A673 (cell line): Measurements from ENCODE around the gene GRIN2A. TPM values are rescaled to one million over a fixed set of nuclear protein-coding genes. Genes with fewer than 3 reads are reported as not detected.

Source experiments
- BruUV-seq: library from RNA; stranded (reverse); fragments of 400-500 nt; replicated peaks from 2 replicates; lab custom pipeline; 2021; lab: Mats Ljungman, UMichigan
- CTCF ChIA-PET: fragments of 300-600 bp; sonication (Branson Sonifier 250); formaldehyde crosslinking; loops from one replicate; lab custom pipeline; 2022; ENCODE audit warnings: antibody characterized with exemption; lab: Charles Lee
- POLR2A ChIA-PET: fragments of 300-600 bp; sonication (Branson Sonifier 250); formaldehyde crosslinking; loops from one replicate; lab custom pipeline; 2022; ENCODE audit warnings: antibody characterized with exemption; ENCODE audit not compliant: low non-redundant PET; lab: Charles Lee
- DNase-seq: peaks from one replicate; pipeline ENCODE4 v3.0.0-alpha.2; 2015; ENCODE audit warnings: low spot score
- H3K27ac ChIP-seq: fragments of 200-600 bp; sonication (generic); 2 replicates; pipeline ENCODE4 v1.5.1; 2016; ENCODE audit warnings: mixed run types, low read depth, mild to moderate bottlenecking, mixed read lengths, antibody characterized with exemption, low read length; ENCODE audit not compliant: poor library complexity, severe bottlenecking
- H3K27me3 ChIP-seq: fragments of 200-600 bp; sonication (generic); replicated peaks from 2 replicates; pipeline ENCODE4 v1.6.1; 2017; ENCODE audit warnings: mixed run types, low read depth, mild to moderate bottlenecking, mixed read lengths, antibody characterized with exemption, low read length; ENCODE audit not compliant: insufficient read depth, poor library complexity
- H3K36me3 ChIP-seq: fragments of 200-600 bp; sonication (generic); 2 replicates; pipeline ENCODE4 v1.6.1; 2016; ENCODE audit warnings: mixed run types, mild to moderate bottlenecking, mixed read lengths, antibody characterized with exemption, low read length; ENCODE audit not compliant: insufficient read depth, poor library complexity, severe bottlenecking
- H3K4me1 ChIP-seq: fragments of 200-600 bp; sonication (generic); 2 replicates; pipeline ENCODE4 v1.6.1; 2017; ENCODE audit warnings: mixed run types, mild to moderate bottlenecking, mixed read lengths, antibody characterized with exemption, low read length; ENCODE audit not compliant: insufficient read depth, poor library complexity, severe bottlenecking
- H3K4me3 ChIP-seq: fragments of 200-600 bp; sonication (generic); 2 replicates; pipeline ENCODE4 v1.5.1; 2016; ENCODE audit warnings: low read depth, mixed run types, mild to moderate bottlenecking, mixed read lengths, low read length; ENCODE audit not compliant: poor library complexity, severe bottlenecking
- H3K9me3 ChIP-seq: fragments of 200-600 bp; sonication (generic); 2 replicates; pipeline ENCODE4 v1.6.1; 2016; ENCODE audit warnings: mixed run types, low read depth, mild to moderate bottlenecking, mixed read lengths, antibody characterized with exemption, low read length; ENCODE audit not compliant: poor library complexity, severe bottlenecking
- CTCF ChIP-seq: fragments of 300-800, 200-600 bp; sonication (generic); conservative IDR thresholded peaks from 2 replicates; pipeline ENCODE4 v1.5.1; 2017; ENCODE audit warnings: low read depth, mild to moderate bottlenecking, antibody characterized with exemption, low read length, moderate library complexity, mixed read lengths
- EZH2 ChIP-seq: fragments of 200-600 bp; sonication (generic); IDR thresholded peaks from 2 replicates; pipeline ENCODE4 v1.6.1; 2017; ENCODE audit warnings: borderline replicate concordance, low read depth, mild to moderate bottlenecking, mixed read lengths, antibody characterized with exemption, low read length; ENCODE audit not compliant: poor library complexity, severe bottlenecking
- intact Hi-C: fragments of 100-400 bp; cut with micrococcal nuclease; formaldehyde crosslinking; loops from one replicate; pipeline ENCODE4 v1.10.0; 2022; ENCODE audit not compliant: unreplicated experiment
- total RNA-seq: library from RNA; stranded (reverse); gene quantifications from 2 replicates; pipeline ENCODE4 v1.2.3, GENCODE V29; 2021

GRIN2A gene
- total RNA-seq, 1 experiment from 2014 or later, result 1.2 TPM

- TF ChIP-seq EZH2, result no peak
- no peak for TF ChIP-seq CTCF
- no TSS peak for BruUV-seq
- POLR2A ChIA-PET, result no interaction called here
- intact Hi-C loops, result no loop called here
- H3K36me3 ChIP-seq, result no peaks in the 10 kb centered on the region
- no peaks in the 10 kb centered on the region for H3K9me3 ChIP-seq
- no peak for DNase-seq
- no peak overlapping the region for H3K27ac ChIP-seq
- no peaks in the 10 kb centered on the region for H3K27me3 ChIP-seq
- CTCF ChIA-PET, result no interaction called here
- no peak overlapping the region for H3K4me3 ChIP-seq
- no peaks in the 10 kb centered on the region for H3K4me1 ChIP-seq
Measured at GRCh38 chr16:10040136-10041080, 141.8 kb downstream of the GRIN2A start.

- DNase-seq, result peak; percentile 27
- no peak overlapping the region for H3K27ac ChIP-seq
- intact Hi-C loops, result no loop called here
Measured at GRCh38 chr16:10039220-10040096, 142.8 kb downstream of the GRIN2A start.

More at GRCh38 chr16:10039220-10040096, 142.8 kb downstream of the GRIN2A start:
- no peaks in the 10 kb centered on the region for H3K4me1 ChIP-seq
- BruUV-seq, result no TSS peak
- CTCF ChIA-PET, result no interaction called here
- no peaks in the 10 kb centered on the region for H3K9me3 ChIP-seq
- H3K4me3 ChIP-seq, result no peak overlapping the region
- H3K27me3 ChIP-seq, result no peaks in the 10 kb centered on the region
- H3K36me3 ChIP-seq, result no peaks in the 10 kb centered on the region
- TF ChIP-seq CTCF (0 out of 2 replicates have a peak, but pooled peaks have one; percentile 21), EZH2 (no peak)
- POLR2A ChIA-PET, result no interaction called here
